Panc1 (cell line): ENCODE results near the gene WFS1. TPM values are rescaled to one million over a fixed set of nuclear protein-coding genes. Genes with fewer than 3 reads are reported as not detected.

Source experiments
- ATAC-seq: fragments of 200-7000 bp; cut with Tn5 transposase; 2 replicates; pipeline ENCODE4 v1.9.1; 2020; ENCODE audit warnings: mild to moderate bottlenecking, moderate library complexity
- BruUV-seq: library from RNA; stranded (reverse); fragments of 400-500 nt; replicated peaks from 2 replicates; lab custom pipeline; 2021; lab: Mats Ljungman, UMichigan
- CTCF ChIA-PET: fragments of 300-600 bp; sonication (Branson Sonifier 250); formaldehyde crosslinking; loops from one replicate; lab custom pipeline; 2022; ENCODE audit warnings: antibody characterized with exemption; lab: Charles Lee
- POLR2A ChIA-PET: fragments of 300-600 bp; sonication (Branson Sonifier 250); formaldehyde crosslinking; loops from one replicate; lab custom pipeline; 2022; ENCODE audit warnings: antibody characterized with exemption; lab: Charles Lee
- DNase-seq: peaks from one replicate; pipeline ENCODE4 v3.0.0-alpha.2; 2010; ENCODE audit warnings: low read depth, low spot score
- H3K27ac ChIP-seq: 2 replicates; pipeline ENCODE4 v1.5.1; 2011; ENCODE audit warnings: mild to moderate bottlenecking, low read length, inconsistent platforms
- H3K27me3 ChIP-seq: fragments of 200-500 bp; sonication (Bioruptor generic); 2 replicates; pipeline ENCODE4 v1.6.0; 2014; ENCODE audit warnings: low read length, inconsistent platforms; ENCODE audit not compliant: control insufficient read depth, insufficient read depth
- H3K36me3 ChIP-seq: fragments of 200-500 bp; sonication (Bioruptor generic); 2 replicates; pipeline ENCODE4 v1.5.1; 2014; ENCODE audit warnings: inconsistent platforms, mild to moderate bottlenecking, low read length, moderate library complexity; ENCODE audit not compliant: control insufficient read depth, insufficient read depth
- H3K4me1 ChIP-seq: 2 replicates; pipeline ENCODE4 v1.5.1; 2011; ENCODE audit warnings: inconsistent platforms, mild to moderate bottlenecking, low read length, moderate library complexity; ENCODE audit not compliant: control insufficient read depth, insufficient read depth
- H3K4me3 ChIP-seq, 2 experiments: 2 replicates each; pipeline ENCODE4 v1.5.1; 2011 to 2012; ENCODE audit warnings: low read depth in 2 of 2, low read length in 2 of 2, mild to moderate bottlenecking in 2 of 2, inconsistent platforms in 1 of 2, moderate library complexity in 1 of 2
- H3K9me3 ChIP-seq: fragments of 200-500 bp; sonication (Bioruptor generic); 2 replicates; pipeline ENCODE4 v1.5.1; 2014; ENCODE audit warnings: low read depth, mild to moderate bottlenecking, inconsistent platforms, low read length, moderate library complexity; ENCODE audit not compliant: control insufficient read depth, insufficient read depth
- POLR2AphosphoS5 ChIP-seq: IDR thresholded peaks from 2 replicates; pipeline ENCODE4 v1.6.1; 2012; ENCODE audit warnings: mild to moderate bottlenecking, low read depth, low read length, moderate library complexity
- SIN3A ChIP-seq: IDR thresholded peaks from 2 replicates; pipeline ENCODE4 v1.6.1; 2012; ENCODE audit warnings: low read depth, mild to moderate bottlenecking, low read length, moderate library complexity, borderline replicate concordance; ENCODE audit not compliant: insufficient read depth
- TCF7L2 ChIP-seq: IDR thresholded peaks from 2 replicates; pipeline ENCODE4 v1.6.1; 2011; ENCODE audit warnings: mild to moderate bottlenecking, low read depth, low read length, inconsistent platforms
- in situ Hi-C: cut with HindIII; loops from 2 replicates; pipeline ENCODE4 v1.10.0; 2016; ENCODE audit warnings: low sequenced_read_pairs, low pct_unique_long_range_greater_than_20kb
- intact Hi-C: fragments of 100-400 bp; cut with micrococcal nuclease; formaldehyde crosslinking; loops from one replicate; pipeline ENCODE4 v1.10.0; 2022; ENCODE audit not compliant: unreplicated experiment
- total RNA-seq: library from RNA; stranded (reverse); gene quantifications from one replicate; pipeline ENCODE4 v1.2.1, GENCODE V29; 2021; ENCODE audit not compliant: unreplicated experiment
- TF ChIP-seq, protein P1 (sequence below), 2 experiments: IDR thresholded peaks; 2 replicates each; pipeline ENCODE4 v1.6.1; 2011 to 2012; ENCODE audit warnings: low read depth in 2 of 2, control low read depth in 1 of 2, low read length in 1 of 2, mild to moderate bottlenecking in 1 of 2, moderate library complexity in 1 of 2; ENCODE audit not compliant: insufficient read depth in 1 of 2
- TF ChIP-seq, protein P2 (sequence below): fragments of 450-650 bp; IDR thresholded peaks from 2 replicates; pipeline ENCODE4 v1.5.1; 2017; ENCODE audit warnings: mild to moderate bottlenecking

Gene WFS1
- total RNA-seq, 1 experiment from 2014 or later: 67.5 TPM

DNA sequence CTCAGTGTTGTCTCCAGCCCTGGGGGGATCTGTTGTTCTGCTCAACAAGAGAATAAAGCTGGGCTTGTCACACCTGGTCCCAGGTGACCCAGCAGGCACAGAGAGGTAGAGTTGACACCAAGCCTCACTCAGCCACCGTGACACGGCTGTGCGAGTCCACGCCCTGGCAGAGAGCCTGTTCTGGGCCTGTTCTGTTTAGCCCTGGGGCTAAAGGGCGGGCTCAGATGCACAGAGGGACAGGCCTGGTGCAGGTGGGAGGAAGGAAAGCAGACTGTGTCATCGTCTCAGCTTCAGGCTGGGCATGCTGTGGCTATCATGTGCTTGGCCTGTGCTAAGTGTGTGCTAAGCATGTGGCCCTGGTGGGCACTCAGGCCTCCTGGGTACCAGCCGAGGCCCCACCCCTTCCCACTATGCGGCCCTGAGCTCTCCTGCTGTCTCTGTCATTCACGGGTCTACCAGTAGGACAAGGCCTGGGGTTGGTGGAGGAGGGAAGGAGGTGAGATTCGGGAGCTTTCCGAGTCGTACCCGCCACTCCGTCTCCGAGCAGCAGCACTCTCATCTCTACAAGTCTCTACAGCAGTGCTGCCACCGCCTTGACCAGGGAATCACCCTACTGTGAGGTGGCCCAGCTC is 10.8 kb downstream of the WFS1 start:
- POLR2A ChIA-PET: no interaction called here
- H3K9me3 ChIP-seq: no peaks in the 10 kb centered on the region
- BruUV-seq: no TSS peak
- no peaks in the 10 kb centered on the region for H3K27me3 ChIP-seq
- H3K27ac ChIP-seq: no peak overlapping the region
- in situ Hi-C loops: no loop called here
- no peak for TF ChIP-seq TCF7L2
- no peak for TF ChIP-seq SIN3A
- no peak for TF ChIP-seq POLR2AphosphoS5
- TF ChIP-seq, protein P1, sequence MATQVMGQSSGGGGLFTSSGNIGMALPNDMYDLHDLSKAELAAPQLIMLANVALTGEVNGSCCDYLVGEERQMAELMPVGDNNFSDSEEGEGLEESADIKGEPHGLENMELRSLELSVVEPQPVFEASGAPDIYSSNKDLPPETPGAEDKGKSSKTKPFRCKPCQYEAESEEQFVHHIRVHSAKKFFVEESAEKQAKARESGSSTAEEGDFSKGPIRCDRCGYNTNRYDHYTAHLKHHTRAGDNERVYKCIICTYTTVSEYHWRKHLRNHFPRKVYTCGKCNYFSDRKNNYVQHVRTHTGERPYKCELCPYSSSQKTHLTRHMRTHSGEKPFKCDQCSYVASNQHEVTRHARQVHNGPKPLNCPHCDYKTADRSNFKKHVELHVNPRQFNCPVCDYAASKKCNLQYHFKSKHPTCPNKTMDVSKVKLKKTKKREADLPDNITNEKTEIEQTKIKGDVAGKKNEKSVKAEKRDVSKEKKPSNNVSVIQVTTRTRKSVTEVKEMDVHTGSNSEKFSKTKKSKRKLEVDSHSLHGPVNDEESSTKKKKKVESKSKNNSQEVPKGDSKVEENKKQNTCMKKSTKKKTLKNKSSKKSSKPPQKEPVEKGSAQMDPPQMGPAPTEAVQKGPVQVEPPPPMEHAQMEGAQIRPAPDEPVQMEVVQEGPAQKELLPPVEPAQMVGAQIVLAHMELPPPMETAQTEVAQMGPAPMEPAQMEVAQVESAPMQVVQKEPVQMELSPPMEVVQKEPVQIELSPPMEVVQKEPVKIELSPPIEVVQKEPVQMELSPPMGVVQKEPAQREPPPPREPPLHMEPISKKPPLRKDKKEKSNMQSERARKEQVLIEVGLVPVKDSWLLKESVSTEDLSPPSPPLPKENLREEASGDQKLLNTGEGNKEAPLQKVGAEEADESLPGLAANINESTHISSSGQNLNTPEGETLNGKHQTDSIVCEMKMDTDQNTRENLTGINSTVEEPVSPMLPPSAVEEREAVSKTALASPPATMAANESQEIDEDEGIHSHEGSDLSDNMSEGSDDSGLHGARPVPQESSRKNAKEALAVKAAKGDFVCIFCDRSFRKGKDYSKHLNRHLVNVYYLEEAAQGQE (IDR thresholded peaks at IDR 0.05; ENCODE audit: insufficient read depth in 1 of 2, low read depth in 2 of 2, low read length in 1 of 2): no peak
- TF ChIP-seq, protein P2, sequence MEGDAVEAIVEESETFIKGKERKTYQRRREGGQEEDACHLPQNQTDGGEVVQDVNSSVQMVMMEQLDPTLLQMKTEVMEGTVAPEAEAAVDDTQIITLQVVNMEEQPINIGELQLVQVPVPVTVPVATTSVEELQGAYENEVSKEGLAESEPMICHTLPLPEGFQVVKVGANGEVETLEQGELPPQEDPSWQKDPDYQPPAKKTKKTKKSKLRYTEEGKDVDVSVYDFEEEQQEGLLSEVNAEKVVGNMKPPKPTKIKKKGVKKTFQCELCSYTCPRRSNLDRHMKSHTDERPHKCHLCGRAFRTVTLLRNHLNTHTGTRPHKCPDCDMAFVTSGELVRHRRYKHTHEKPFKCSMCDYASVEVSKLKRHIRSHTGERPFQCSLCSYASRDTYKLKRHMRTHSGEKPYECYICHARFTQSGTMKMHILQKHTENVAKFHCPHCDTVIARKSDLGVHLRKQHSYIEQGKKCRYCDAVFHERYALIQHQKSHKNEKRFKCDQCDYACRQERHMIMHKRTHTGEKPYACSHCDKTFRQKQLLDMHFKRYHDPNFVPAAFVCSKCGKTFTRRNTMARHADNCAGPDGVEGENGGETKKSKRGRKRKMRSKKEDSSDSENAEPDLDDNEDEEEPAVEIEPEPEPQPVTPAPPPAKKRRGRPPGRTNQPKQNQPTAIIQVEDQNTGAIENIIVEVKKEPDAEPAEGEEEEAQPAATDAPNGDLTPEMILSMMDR: no peak
- DNase-seq (no peak), ATAC-seq (no peak)
- intact Hi-C loops: no loop called here
- CTCF ChIA-PET: no interaction called here
- no peaks in the 10 kb centered on the region for H3K36me3 ChIP-seq
- H3K4me3 ChIP-seq: no peak overlapping the region
- H3K4me1 ChIP-seq: no peaks in the 10 kb centered on the region; the same call in 1 of the 2 replicates

DNA sequence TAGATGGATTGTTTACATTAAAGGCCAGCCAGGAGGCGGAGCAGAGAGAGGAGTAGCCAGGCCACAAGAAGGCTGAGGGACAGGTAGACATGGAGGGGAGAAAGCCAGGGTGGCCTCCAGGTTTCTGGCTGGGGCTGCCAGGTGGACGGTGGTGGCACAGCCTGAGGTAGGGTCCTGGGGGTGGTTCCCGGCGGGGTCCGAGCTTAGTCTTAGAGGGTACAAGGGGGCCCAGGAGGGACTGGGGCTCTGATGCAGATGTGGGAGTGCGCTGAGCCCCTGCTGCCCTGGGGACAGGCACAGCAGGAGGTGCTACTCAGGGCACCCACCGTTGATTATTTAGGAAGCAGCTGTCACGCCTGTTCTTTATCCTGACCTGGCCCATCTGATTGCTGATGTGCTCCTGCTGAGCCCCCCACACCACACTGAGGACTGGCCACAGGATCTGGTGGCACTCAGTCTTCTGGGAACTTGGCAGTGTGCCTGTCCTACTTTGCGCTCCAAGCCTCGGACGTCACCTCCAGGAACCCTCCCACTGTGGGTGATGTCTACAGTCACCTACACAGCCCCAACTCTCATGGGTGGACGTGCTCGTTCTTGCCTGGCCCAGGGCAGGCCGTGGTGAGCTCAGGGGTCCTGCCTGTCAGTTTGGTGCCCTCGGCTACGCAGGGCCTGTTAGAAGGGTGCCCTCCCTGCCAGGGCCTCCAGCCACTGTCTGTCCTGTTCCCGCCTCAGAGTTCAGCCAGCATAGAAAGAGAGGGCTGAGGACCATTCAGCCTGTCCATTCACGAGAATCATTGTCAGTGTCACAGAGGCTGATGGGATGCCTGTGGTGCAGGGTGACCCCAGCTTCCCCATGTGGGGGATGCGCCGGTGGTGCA is 12.0 kb downstream of the WFS1 start:
- TF ChIP-seq, protein P2: no peak
- TF ChIP-seq SIN3A (no peak), TCF7L2 (no peak), POLR2AphosphoS5 (no peak)
- TF ChIP-seq, protein P1 (IDR thresholded peaks at IDR 0.05; ENCODE audit: insufficient read depth in 1 of 2, low read depth in 2 of 2, low read length in 1 of 2): no peak

More for the DNA sequence above, 12.0 kb downstream of the WFS1 start:
- Histone ChIP-seq H3K27ac (no peak overlapping the region), H3K4me1 (no peaks in the 10 kb centered on the region), H3K27me3 (no peaks in the 10 kb centered on the region), H3K4me3 (no peak overlapping the region), H3K9me3 (no peaks in the 10 kb centered on the region), H3K36me3 (no peaks in the 10 kb centered on the region)
- CTCF ChIA-PET: interaction anchor here (0.8 kb wide), 1 partner anchor 1473 kb away, joined by 3 read pairs; no protein-coding TSS in a partner anchor
- POLR2A ChIA-PET: no interaction called here
- in situ Hi-C loops: no loop called here
- no peak for ATAC-seq
- intact Hi-C loops: no loop called here
- DNase-seq: no peak
- BruUV-seq: no TSS peak
